Adipocyte (in vitro differentiated cells): Measurements from ENCODE around the gene ATXN7L3B.
A peak's percentile ranks its signal among the peaks of the same experiment; 100 is the strongest.

ENCODE experiments used
- DNase-seq: peaks from one replicate; pipeline ENCODE4 v3.0.0-alpha.2; 2015; ENCODE audit warnings: low read depth
- H3K27me3 ChIP-seq: replicated peaks from 2 replicates; pipeline ENCODE4 v1.7.0; 2013; ENCODE audit warnings: mild to moderate bottlenecking, low read length, moderate library complexity; ENCODE audit not compliant: control insufficient read depth, insufficient read depth
- H3K36me3 ChIP-seq: 2 replicates; pipeline ENCODE4 v1.7.0; 2013; ENCODE audit warnings: low read length, mild to moderate bottlenecking, moderate library complexity; ENCODE audit not compliant: control insufficient read depth, insufficient read depth, severe bottlenecking
- H3K4me1 ChIP-seq: 2 replicates; pipeline ENCODE4 v1.7.0; 2013; ENCODE audit warnings: mild to moderate bottlenecking, low read length, moderate library complexity; ENCODE audit not compliant: control insufficient read depth, insufficient read depth
- H3K4me3 ChIP-seq: 2 replicates; pipeline ENCODE4 v1.7.0; 2013; ENCODE audit warnings: mild to moderate bottlenecking, low read length, moderate library complexity
- H3K9ac ChIP-seq: 2 replicates; pipeline ENCODE4 v1.7.0; 2013; ENCODE audit warnings: mild to moderate bottlenecking, low read length, moderate library complexity
- H3K9me3 ChIP-seq: 2 replicates; pipeline ENCODE4 v1.7.0; 2013; ENCODE audit warnings: mild to moderate bottlenecking, low read length, moderate library complexity; ENCODE audit not compliant: control insufficient read depth

ATXN7L3B gene

DNA sequence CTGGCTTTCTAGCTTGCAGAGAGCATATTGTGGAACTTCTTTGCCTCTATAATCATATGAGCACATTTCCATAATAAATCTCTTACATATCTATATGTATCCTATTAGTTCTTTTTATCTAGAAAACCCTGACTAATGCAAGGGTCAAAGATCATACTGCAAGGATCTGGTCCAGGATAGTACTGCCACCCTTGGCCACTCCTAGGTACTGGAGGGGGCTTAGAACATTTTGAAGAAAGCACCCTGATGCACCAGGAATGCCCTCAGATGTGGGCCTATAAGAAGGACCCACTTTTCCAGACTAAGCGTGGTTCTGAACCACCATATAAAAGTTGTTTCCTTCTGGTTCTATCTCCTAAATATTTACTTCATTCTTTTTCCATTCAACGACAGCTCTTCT is 14.6 kb downstream of the ATXN7L3B start:
- H3K4me1 ChIP-seq: peaks cover 16% of the 10 kb centered on the region
- no peak overlapping the region for H3K4me3 ChIP-seq
- H3K27me3 ChIP-seq: no peaks in the 10 kb centered on the region
- DNase-seq: no peak
- no peaks in the 10 kb centered on the region for H3K9me3 ChIP-seq
- no peak overlapping the region for H3K9ac ChIP-seq
- H3K36me3 ChIP-seq: no peaks in the 10 kb centered on the region

DNA sequence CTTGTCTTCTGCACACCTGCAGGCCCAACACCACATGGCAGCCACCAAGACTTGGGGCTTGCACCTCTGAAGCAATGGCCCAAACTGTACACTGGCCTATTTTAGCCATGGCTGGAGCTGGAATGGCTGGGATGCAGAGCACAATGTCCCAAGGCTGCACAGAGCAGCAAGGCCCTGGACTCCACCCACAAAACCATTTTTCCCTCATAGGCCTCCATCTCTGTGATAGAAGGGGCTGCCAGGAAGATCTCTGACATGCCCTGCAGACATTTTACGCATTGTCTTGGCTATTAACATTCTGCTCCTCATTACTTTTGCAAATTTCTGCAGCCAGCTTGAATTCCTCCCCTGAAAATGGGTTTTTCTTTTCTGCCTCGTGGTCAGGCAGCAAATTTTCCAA is 22.1 kb downstream of the ATXN7L3B start:
- Histone ChIP-seq H3K36me3 (no peaks in the 10 kb centered on the region), H3K9ac (no peak overlapping the region), H3K9me3 (no peaks in the 10 kb centered on the region), H3K4me3 (no peak overlapping the region), H3K4me1 (no peaks in the 10 kb centered on the region), H3K27me3 (no peaks in the 10 kb centered on the region)
- DNase-seq: no peak

DNA sequence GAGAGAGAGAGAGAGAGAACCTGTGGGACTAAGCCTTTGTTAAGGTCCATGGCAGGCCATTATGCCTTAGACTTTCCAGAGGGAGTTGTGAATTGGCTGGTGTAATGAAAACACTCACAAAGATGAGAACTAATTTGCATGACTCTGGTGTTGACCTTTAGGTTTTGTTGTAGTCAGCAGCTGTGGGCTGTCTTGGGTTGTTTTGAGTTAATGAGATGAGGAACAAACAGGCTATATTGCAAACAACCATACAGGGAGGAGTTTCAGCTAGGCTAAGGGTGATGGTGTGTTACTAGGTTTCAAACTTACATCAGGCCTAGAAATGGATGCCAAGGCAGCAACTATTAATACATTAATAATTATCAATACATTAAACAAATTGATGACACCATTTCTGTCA is 26.3 kb downstream of the ATXN7L3B start:
- H3K4me1 ChIP-seq: no peaks in the 10 kb centered on the region
- H3K27me3 ChIP-seq: no peaks in the 10 kb centered on the region
- H3K9me3 ChIP-seq: no peaks in the 10 kb centered on the region
- H3K9ac ChIP-seq: no peak overlapping the region
- no peaks in the 10 kb centered on the region for H3K36me3 ChIP-seq
- no peak overlapping the region for H3K4me3 ChIP-seq
- no peak for DNase-seq

DNA sequence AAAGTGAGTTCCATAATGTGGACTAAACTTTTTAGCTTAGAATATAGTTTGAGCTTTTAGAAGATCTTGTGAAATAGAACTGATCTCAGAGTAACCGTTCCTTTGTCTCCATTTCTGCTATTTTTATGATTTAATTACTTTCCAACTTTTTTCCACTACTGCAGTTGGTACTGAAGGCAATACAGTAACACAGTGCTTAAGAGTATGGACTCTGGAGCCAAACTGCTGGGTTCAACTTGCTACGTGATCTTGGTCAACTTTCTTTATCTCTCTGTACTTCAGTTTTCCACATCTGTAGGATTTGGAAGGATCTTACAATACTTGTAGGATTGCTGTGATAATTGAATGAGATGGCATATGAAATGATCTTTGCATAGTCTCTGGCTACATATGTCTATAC is 40.9 kb downstream of the ATXN7L3B start:
- no peaks in the 10 kb centered on the region for H3K4me1 ChIP-seq
- H3K36me3 ChIP-seq: no peaks in the 10 kb centered on the region
- DNase-seq: no peak
- H3K27me3 ChIP-seq: no peaks in the 10 kb centered on the region
- H3K4me3 ChIP-seq: no peak overlapping the region
- H3K9ac ChIP-seq: no peak overlapping the region
- no peaks in the 10 kb centered on the region for H3K9me3 ChIP-seq

DNA sequence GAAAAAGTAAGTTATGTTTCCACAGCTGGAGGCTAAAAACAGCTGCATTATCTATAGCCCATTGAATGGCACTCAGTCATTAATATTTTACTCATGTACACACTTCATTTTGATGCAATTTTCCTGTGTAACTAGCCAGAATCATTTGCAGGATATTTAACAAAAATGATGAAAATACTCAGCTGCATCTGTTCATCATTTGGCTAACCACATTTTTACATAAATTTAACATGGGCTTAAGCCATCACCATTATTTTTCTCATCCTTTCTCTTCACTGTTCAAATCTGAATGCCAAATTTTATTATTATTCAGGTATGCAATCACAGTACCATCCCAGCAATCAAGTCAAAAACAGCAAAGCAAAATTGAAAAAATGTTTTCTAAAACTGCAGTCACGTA is 41.8 kb downstream of the ATXN7L3B start:
- Histone ChIP-seq H3K4me1 (no peaks in the 10 kb centered on the region), H3K9ac (no peak overlapping the region), H3K36me3 (no peaks in the 10 kb centered on the region), H3K27me3 (no peaks in the 10 kb centered on the region), H3K4me3 (no peak overlapping the region), H3K9me3 (no peaks in the 10 kb centered on the region)
- DNase-seq: no peak

DNA sequence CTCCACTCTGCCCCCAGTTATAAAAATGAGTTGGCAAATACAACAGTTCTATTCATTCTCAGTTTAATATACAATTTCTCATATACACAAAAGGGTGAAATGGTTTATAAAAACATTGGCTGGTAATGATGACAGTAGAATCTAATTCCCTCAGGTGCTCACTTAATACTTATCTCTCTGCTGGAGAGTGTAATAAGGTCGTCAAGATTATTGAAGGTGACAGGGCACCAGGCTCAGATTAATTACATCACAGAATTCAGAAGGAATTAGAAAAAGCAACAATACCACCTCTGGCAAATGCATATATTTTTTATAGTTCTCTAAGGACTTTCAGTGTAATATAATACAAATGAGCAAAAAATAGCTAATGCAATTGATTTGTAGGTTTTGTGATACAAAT is 42.3 kb downstream of the ATXN7L3B start:
- H3K9ac ChIP-seq: no peak overlapping the region
- no peaks in the 10 kb centered on the region for H3K27me3 ChIP-seq
- no peaks in the 10 kb centered on the region for H3K9me3 ChIP-seq
- no peak overlapping the region for H3K4me3 ChIP-seq
- no peak for DNase-seq
- H3K4me1 ChIP-seq: no peaks in the 10 kb centered on the region
- no peaks in the 10 kb centered on the region for H3K36me3 ChIP-seq

DNA sequence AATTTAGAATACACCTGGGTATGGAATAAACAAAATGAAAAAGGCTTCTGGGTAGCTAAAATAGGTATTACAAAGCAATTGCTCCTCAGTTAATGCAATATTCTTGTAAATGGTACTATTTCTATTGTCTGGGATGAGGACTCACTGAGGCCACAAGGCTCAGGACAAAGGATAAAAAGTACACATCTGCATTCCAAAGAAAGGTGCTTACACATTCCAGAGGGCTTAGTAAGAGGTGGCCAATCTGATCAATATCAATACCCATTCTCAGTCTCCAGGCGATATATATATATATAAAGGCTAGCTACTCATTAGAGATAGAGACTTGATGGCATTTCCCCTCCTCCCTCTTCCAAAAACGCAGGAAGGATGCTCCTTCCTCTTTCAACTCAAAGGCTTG is 43.8 kb downstream of the ATXN7L3B start:
- H3K9me3 ChIP-seq: no peaks in the 10 kb centered on the region
- no peaks in the 10 kb centered on the region for H3K36me3 ChIP-seq
- no peak overlapping the region for H3K4me3 ChIP-seq
- no peaks in the 10 kb centered on the region for H3K4me1 ChIP-seq
- no peak for DNase-seq
- H3K9ac ChIP-seq: no peak overlapping the region
- no peaks in the 10 kb centered on the region for H3K27me3 ChIP-seq

DNA sequence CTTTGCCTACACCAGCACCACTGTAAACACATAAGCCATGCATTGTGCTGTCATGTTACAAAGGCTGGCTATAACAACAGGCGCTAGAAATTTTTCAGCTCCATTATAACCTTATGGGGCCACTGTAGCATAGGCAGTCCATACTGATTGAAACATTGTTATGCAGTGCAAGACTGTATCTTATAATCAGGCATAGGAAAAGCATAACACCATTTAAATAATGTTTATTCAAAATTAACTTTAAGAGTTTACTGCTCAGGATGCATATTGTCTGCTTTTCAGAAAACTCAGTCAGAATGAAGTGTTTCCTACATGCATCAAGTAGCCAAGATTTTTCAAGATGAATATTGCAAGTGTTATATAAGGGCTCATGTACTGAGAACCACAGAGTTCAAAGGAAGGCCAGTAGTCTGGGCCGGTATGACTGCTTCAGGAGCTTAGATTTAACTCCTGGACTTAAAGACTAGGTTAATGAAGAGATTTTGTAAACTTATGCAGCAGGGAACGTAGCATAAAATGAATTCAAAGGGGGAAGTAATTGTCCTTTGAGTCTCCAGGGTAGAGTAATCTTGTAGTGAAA is 46.9 kb downstream of the ATXN7L3B start:
- Histone ChIP-seq H3K9ac (no peak overlapping the region), H3K4me1 (no peaks in the 10 kb centered on the region), H3K27me3 (no peaks in the 10 kb centered on the region), H3K36me3 (no peaks in the 10 kb centered on the region), H3K4me3 (no peak overlapping the region), H3K9me3 (no peaks in the 10 kb centered on the region)
- DNase-seq: no peak

DNA sequence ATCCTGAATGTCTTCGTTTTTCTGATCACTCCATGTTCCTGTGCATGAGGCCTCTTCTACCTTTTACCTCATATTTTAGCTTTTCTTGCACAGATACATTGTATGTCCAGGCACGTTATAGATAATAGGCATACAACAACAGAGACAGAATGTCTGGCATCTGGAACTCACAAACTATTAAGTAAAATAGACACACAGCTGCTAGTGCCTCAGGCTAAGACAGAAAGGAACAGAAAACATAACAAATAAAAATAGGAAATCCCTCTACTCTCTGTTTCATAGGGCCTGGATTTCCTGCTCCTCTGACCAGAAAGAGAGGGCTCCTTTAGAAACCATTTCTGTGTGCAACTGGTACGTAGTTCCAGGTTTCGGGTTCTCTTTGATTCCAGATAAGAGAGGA is 48.6 kb downstream of the ATXN7L3B start:
- Histone ChIP-seq H3K9ac (no peak overlapping the region), H3K36me3 (no peaks in the 10 kb centered on the region), H3K4me3 (no peak overlapping the region), H3K27me3 (no peaks in the 10 kb centered on the region), H3K4me1 (no peaks in the 10 kb centered on the region), H3K9me3 (no peaks in the 10 kb centered on the region)
- DNase-seq: peak; percentile 32
